CMK (cell line): ENCODE measurements around the gene F8.
"Not testable (repeated sequence)": the region's sequence is repeated elsewhere in the genome, so short reads cannot be mapped to it uniquely, and the experiment has no call there.

Source experiments
- DNase-seq: peaks from one replicate; pipeline ENCODE4 v3.0.0-alpha.2; 2010; ENCODE audit warnings: low read depth

The F8 gene

GRCh38 chrX:154873329-154873728 lies 149.2 kb downstream of the F8 start:
- DNase-seq: no peak

- not testable (repeated sequence) for DNase-seq
Measured at GRCh38 chrX:154868522-154868921, 154.0 kb downstream of the F8 start.

GRCh38 chrX:154855256-154855655 lies 167.3 kb downstream of the F8 start:
- DNase-seq: no peak

- no peak for DNase-seq
Measured at GRCh38 chrX:154850957-154851611, 171.4 kb downstream of the F8 start.

GRCh38 chrX:154840856-154841255 lies 181.7 kb downstream of the F8 start:
- DNase-seq: peak; percentile 9

GRCh38 chrX:154836163-154836562 lies 186.4 kb downstream of the F8 start:
- no peak for DNase-seq

- DNase-seq: no peak
Measured at GRCh38 chrX:154834562-154834961, 188.0 kb downstream of the F8 start, which contains the start of gene SMIM9. TSS of gene SMIM9 (minus strand) at chrX:154834662. CDS start at chrX:154830856, 3,806 bp downstream.

GRCh38 chrX:154833746-154834274 lies 188.7 kb downstream of the F8 start:
- DNase-seq: no peak

GRCh38 chrX:154829926-154830442 lies 192.5 kb downstream of the F8 start:
- DNase-seq: no peak

- DNase-seq: no peak
Measured at GRCh38 chrX:154829134-154829533, 193.4 kb downstream of the F8 start.

- no peak for DNase-seq
Measured at GRCh38 chrX:154828016-154828408, 194.5 kb downstream of the F8 start.

GRCh38 chrX:154827194-154828015 lies 195.1 kb downstream of the F8 start:
- no peak for DNase-seq

- not testable (repeated sequence) for DNase-seq
Measured at GRCh38 chrX:154825586-154825985, 196.9 kb downstream of the F8 start.

GRCh38 chrX:154824638-154825037 lies 197.9 kb downstream of the F8 start:
- no peak for DNase-seq

GRCh38 chrX:154822029-154822428 lies 200.5 kb downstream of the F8 start:
- no peak for DNase-seq

- no peak for DNase-seq
Measured at GRCh38 chrX:154821523-154821922, 201.0 kb downstream of the F8 start.

- DNase-seq: no peak
Measured at GRCh38 chrX:154819771-154820341, 202.7 kb downstream of the F8 start.

GRCh38 chrX:154818916-154819770 lies 203.4 kb downstream of the F8 start:
- DNase-seq: no peak

- not testable (repeated sequence) for DNase-seq
Measured at GRCh38 chrX:154817048-154817618, 205.4 kb downstream of the F8 start.

- not testable (repeated sequence) for DNase-seq
Measured at GRCh38 chrX:154816326-154816898, 206.1 kb downstream of the F8 start.

- no peak for DNase-seq
Measured at GRCh38 chrX:154815274-154815818, 207.2 kb downstream of the F8 start.
